HepG2 (cell line): ENCODE measurements around the gene RINL. TPM values are rescaled to one million over a fixed set of nuclear protein-coding genes. Genes with fewer than 3 reads are reported as not detected.
A peak's percentile ranks its signal among the peaks of the same experiment; 100 is the strongest.

Experiments
- DMAP1 ChIP-seq: IDR thresholded peaks from 2 replicates; pipeline ENCODE4 v1.6.1; 2016
- GATAD2A ChIP-seq: IDR thresholded peaks from 2 replicates; pipeline ENCODE4 v1.6.1; 2016
- HNF4A ChIP-seq: sonication (generic); formaldehyde crosslinking; IDR thresholded peaks from 2 replicates; pipeline ENCODE4 v1.4.0; 2020; ENCODE audit warnings: missing genetic modification reagents
- HOXA3 ChIP-seq: sonication (generic); formaldehyde crosslinking; IDR thresholded peaks from 2 replicates; pipeline ENCODE4 v1.5.0; 2020; ENCODE audit warnings: missing genetic modification reagents
- MAFF ChIP-seq: IDR thresholded peaks from 2 replicates; pipeline ENCODE4 v1.6.1; 2011; ENCODE audit warnings: low read depth, low read length, improper control_type of control experiment
- MAFK ChIP-seq, 2 experiments: IDR thresholded peaks in 1 of 2; conservative IDR thresholded peaks in 1 of 2; 2 replicates each; pipeline ENCODE4 v1.6.1; 2011; ENCODE audit warnings: improper control_type of control experiment in 2 of 2, low read length in 2 of 2
- PHF8 ChIP-seq: sonication (generic); formaldehyde crosslinking; IDR thresholded peaks from 2 replicates; pipeline ENCODE4 v1.5.0; 2020; ENCODE audit warnings: missing genetic modification reagents
- RARA ChIP-seq: IDR thresholded peaks from 2 replicates; pipeline ENCODE4 v1.6.1; 2016; ENCODE audit warnings: missing genetic modification reagents, missing compliant biosample characterization
- SALL1 ChIP-seq: sonication (generic); formaldehyde crosslinking; IDR thresholded peaks from 2 replicates; pipeline ENCODE4 v1.8.0; 2022; ENCODE audit warnings: mild to moderate bottlenecking, missing genetic modification reagents
- SAP130 ChIP-seq: IDR thresholded peaks from 2 replicates; pipeline ENCODE4 v1.6.1; 2016; ENCODE audit warnings: low read depth
- SPEN ChIP-seq: sonication (generic); formaldehyde crosslinking; IDR thresholded peaks from 2 replicates; pipeline ENCODE4 v1.5.1; 2020; ENCODE audit warnings: low read depth, mild to moderate bottlenecking, missing genetic modification reagents
- TBX2 ChIP-seq: sonication (generic); formaldehyde crosslinking; IDR thresholded peaks from 2 replicates; pipeline ENCODE4 v1.5.0; 2020; ENCODE audit warnings: missing genetic modification reagents, mild to moderate bottlenecking, borderline replicate concordance
- ZFX ChIP-seq: sonication (generic); formaldehyde crosslinking; IDR thresholded peaks from 2 replicates; pipeline ENCODE4 v1.4.0; 2020; ENCODE audit warnings: mild to moderate bottlenecking, low read depth, missing genetic modification reagents, moderate library complexity
- ZNF263 ChIP-seq: sonication (generic); formaldehyde crosslinking; IDR thresholded peaks from 2 replicates; pipeline ENCODE4 v1.4.0; 2020; ENCODE audit warnings: missing genetic modification reagents
- polyA plus RNA-seq, 8 experiments: library from polyadenylated mRNA; depleted of rRNA in 3 of 8; stranded (reverse) in 7 of 8; unstranded in 1 of 8; fragments of >200 nt; fragmentation: Illumina TruSeq in 4 of 8; extraction: Trizol in 4 of 8; gene quantifications; 2 replicates each; pipeline versions ENCODE4 v1.2.1 to v1.2.3, GENCODE V29; 2011 to 2016; ENCODE audit warnings: low read depth in 4 of 8, missing spikeins in 1 of 8, mixed read lengths in 1 of 8; ENCODE audit not compliant: insufficient read depth in 1 of 8
- total RNA-seq, 5 experiments: library from RNA; depleted of rRNA; stranded (reverse); fragments of >200 nt; fragmentation: Illumina TruSeq; extraction: Trizol; gene quantifications; 2 replicates each; pipeline ENCODE4 v1.2.3, GENCODE V29; 2016; ENCODE audit warnings: low read depth in 1 of 5
- TF ChIP-seq, protein P1 (sequence below): IDR thresholded peaks from 2 replicates; pipeline ENCODE4 v1.4.0; 2020; ENCODE audit warnings: mild to moderate bottlenecking, missing genetic modification reagents
- TF ChIP-seq, protein P2 (sequence below): IDR thresholded peaks from 2 replicates; pipeline ENCODE4 v1.6.1; 2016

The RINL gene
- total and polyA plus RNA-seq, 2 of the 13 experiments (the other 11 are each of a cell fraction or from before 2014, with no cell fraction given), result 11.4 to 18.0 TPM

DNA sequence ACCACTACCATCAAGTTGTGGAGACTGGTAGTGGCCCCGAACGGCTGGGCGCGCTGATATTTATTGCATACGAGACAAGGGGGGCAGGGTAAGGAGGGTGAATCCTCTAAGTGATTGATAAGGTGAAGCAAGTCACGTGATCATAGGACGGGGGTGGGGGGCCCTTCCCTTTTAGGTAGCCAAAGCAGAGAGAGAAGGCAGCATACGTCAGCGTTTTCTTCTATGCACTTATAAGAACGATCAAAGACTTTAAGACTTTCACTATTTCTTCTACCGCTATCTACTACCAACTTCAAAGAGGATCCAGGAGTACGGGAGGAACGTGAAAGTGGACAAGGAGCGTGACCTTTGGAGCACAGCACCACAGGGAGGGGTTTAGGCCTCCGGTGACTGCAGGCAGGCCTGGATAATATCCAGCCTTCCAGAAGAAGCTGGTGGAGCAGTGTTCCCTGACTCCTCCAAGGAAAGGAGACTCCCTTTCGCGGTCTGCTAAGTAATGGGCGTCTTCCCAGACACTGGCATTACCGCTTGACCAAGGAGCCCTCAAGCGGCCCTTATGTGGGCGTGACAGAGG, 18.4 kb downstream of the RINL start (continued):
- TF ChIP-seq, protein P1, sequence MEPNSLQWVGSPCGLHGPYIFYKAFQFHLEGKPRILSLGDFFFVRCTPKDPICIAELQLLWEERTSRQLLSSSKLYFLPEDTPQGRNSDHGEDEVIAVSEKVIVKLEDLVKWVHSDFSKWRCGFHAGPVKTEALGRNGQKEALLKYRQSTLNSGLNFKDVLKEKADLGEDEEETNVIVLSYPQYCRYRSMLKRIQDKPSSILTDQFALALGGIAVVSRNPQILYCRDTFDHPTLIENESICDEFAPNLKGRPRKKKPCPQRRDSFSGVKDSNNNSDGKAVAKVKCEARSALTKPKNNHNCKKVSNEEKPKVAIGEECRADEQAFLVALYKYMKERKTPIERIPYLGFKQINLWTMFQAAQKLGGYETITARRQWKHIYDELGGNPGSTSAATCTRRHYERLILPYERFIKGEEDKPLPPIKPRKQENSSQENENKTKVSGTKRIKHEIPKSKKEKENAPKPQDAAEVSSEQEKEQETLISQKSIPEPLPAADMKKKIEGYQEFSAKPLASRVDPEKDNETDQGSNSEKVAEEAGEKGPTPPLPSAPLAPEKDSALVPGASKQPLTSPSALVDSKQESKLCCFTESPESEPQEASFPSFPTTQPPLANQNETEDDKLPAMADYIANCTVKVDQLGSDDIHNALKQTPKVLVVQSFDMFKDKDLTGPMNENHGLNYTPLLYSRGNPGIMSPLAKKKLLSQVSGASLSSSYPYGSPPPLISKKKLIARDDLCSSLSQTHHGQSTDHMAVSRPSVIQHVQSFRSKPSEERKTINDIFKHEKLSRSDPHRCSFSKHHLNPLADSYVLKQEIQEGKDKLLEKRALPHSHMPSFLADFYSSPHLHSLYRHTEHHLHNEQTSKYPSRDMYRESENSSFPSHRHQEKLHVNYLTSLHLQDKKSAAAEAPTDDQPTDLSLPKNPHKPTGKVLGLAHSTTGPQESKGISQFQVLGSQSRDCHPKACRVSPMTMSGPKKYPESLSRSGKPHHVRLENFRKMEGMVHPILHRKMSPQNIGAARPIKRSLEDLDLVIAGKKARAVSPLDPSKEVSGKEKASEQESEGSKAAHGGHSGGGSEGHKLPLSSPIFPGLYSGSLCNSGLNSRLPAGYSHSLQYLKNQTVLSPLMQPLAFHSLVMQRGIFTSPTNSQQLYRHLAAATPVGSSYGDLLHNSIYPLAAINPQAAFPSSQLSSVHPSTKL (CRISPR knock-in tag), result 0 out of 2 replicates have a peak, but pooled peaks have one; percentile 35
- TF ChIP-seq DMAP1 (CRISPR knock-in tag) (peak; percentile 58; the same call in 1 of the 2 replicates), MAFK (conservative IDR thresholded peaks at IDR 0.05 in 1 of 2, IDR thresholded peaks at IDR 0.05 in 1 of 2; ENCODE audit: low read length in 2 of 2) (peak; percentile 57 to 77; a peak in 3 of 4 replicates), SALL1 (CRISPR knock-in tag) (peak; percentile 22), SAP130 (peak; percentile 36), RARA (CRISPR knock-in tag) (peak; percentile 43; the same call in 1 of the 2 replicates), ZNF263 (0 out of 2 replicates have a peak, but pooled peaks have one; percentile 21), PHF8 (peak; percentile 37; the same call in 1 of the 2 replicates), ZFX (CRISPR knock-in tag) (peak; percentile 67; the same call in 1 of the 2 replicates), HNF4A (CRISPR knock-in tag) (peak; percentile 62), HOXA3 (peak; percentile 30; the same call in 1 of the 2 replicates), SPEN (0 out of 2 replicates have a peak, but pooled peaks have one; percentile 19), GATAD2A (CRISPR knock-in tag) (peak; percentile 32; the same call in 1 of the 2 replicates), MAFF (peak; percentile 34), TBX2 (CRISPR knock-in tag) (peak; percentile 31; the same call in 1 of the 2 replicates)
- TF ChIP-seq, protein P2, sequence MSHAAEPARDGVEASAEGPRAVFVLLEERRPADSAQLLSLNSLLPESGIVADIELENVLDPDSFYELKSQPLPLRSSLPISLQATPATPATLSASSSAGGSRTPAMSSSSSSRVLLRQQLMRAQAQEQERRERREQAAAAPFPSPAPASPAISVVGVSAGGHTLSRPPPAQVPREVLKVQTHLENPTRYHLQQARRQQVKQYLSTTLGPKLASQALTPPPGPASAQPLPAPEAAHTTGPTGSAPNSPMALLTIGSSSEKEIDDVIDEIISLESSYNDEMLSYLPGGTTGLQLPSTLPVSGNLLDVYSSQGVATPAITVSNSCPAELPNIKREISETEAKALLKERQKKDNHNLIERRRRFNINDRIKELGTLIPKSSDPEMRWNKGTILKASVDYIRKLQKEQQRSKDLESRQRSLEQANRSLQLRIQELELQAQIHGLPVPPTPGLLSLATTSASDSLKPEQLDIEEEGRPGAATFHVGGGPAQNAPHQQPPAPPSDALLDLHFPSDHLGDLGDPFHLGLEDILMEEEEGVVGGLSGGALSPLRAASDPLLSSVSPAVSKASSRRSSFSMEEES (CRISPR knock-in tag), result 0 out of 2 replicates have a peak, but pooled peaks have one; percentile 40
